ENCODE data around the gene ANKRD18A.

- TF ChIP-seq MZF1 (CRISPR knock-in tag; IDR thresholded peaks at IDR 0.05; ENCODE audit: borderline replicate concordance) (no peak), EZH2 (conservative IDR thresholded peaks at IDR 0.05; ENCODE audit: low read depth, low read length) (no peak), SIN3B (IDR thresholded peaks at IDR 0.05; ENCODE audit: low read length) (no peak), ZNF503 (CRISPR knock-in tag; IDR thresholded peaks at IDR 0.05) (no peak), EP300 (IDR thresholded peaks at IDR 0.05; ENCODE audit: low read depth in 2 of 2, low read length in 2 of 2) (no peak), EP300 (CRISPR knock-in tag; IDR thresholded peaks at IDR 0.05; ENCODE audit: borderline replicate concordance) (no peak), ZNF124 (CRISPR knock-in tag; IDR thresholded peaks at IDR 0.05) (no peak), PRMT3 (CRISPR knock-in tag; IDR thresholded peaks at IDR 0.05; ENCODE audit: borderline replicate concordance, low read depth) (no peak), SALL2 (CRISPR knock-in tag; IDR thresholded peaks at IDR 0.05) (no peak), MTF2 (CRISPR knock-in tag; IDR thresholded peaks at IDR 0.05; ENCODE audit: borderline replicate concordance) (no peak)
Measured at GRCh38 chr9:38523121-38523520, 97.3 kb downstream of the ANKRD18A start.
